ENCODE measurements around the gene COLGALT1.

COLGALT1 gene

GRCh38 chr19:17625980-17626379, 70.5 kb downstream of the COLGALT1 start:
- no peak for DNase-seq

DNA sequence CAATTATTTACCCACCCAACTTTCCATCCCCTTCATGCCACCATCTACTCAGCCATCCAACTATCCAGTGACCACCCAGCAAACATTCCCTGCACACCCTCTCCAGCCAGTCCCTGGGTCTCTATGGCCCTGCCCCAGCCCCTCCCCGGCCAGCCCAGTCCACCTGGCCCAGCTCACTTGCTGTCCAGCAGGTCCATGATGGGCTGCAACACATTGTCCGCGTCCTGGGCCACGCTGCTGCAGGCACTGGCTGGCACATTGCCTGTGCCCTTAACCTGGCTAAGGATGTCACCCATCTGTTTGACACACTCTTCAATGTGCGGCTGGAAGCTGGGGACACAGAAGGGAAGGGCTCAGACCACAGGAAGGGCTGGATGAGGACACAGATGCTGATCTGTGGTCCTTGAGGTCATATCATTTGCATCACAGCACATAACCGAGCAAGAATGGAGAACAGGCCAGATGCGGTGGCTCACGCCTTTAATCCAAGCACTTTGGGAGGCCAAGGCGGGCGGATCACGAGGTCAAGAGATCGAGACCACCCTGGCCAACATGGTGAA, 71.1 kb downstream of the COLGALT1 start:
- no peak for DNase-seq

- DNase-seq = no peak
Observed at GRCh38 chr19:17627161-17627560, 71.7 kb downstream of the COLGALT1 start.

DNA sequence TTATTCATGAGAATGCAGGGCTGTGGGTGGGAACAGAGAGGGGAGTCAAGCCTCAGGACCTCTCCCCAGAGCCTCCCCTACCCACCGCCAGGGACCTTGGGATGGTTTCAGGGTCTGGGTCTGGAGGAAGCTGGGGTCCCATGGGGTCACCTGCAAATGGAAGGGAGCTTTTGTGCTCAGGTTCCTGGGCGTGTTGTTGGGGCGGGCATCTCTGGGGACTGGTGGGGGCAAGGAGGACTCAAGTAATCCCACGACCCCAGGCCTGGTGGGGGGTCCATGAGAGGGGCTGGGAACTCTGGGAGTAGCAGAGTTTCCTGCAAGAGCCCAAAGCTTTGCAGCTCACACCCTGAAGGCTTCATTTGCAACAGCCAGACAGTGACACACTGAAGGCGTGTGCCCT, 72.5 kb downstream of the COLGALT1 start:
- DNase-seq = no peak

GRCh38 chr19:17629760-17630159, 74.3 kb downstream of the COLGALT1 start:
- no peak for DNase-seq

DNA sequence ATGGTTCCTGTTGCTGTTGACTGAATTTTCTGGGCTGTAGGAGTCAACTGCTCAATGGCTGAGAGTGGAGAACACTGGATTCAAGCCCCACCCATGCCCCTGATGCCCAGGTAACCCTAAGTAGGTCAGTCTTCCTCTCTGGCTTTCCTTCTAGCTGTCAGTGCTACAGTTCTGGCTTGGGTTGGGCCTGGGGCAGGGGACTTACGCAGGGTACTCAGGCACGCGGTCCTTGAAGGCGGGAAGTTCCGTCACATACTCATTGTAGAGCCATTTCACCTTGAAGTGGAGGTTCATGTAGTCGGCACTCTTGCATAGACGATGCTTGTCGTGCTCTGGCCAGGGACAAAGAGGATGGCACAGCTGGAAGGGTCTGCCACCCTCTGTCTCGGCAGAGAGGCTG, 77.1 kb downstream of the COLGALT1 start:
- no peak for DNase-seq

Data from fibroblast of upper back skin (primary cell).